B cell (primary cell): ENCODE results near the gene BACE1-AS. TPM values are rescaled to one million over a fixed set of nuclear protein-coding genes. Genes with fewer than 3 reads are reported as not detected.

Source experiments
- ATAC-seq: fragments of 200-7000 bp; cut with Tn5 transposase; one replicate; pipeline ENCODE4 v1.10.0; 2021; ENCODE audit warnings: low read depth, mild to moderate bottlenecking, moderate number of reproducible peaks, moderate library complexity
- CTCF ChIA-PET: fragments of 350-600 bp; sonication (Branson Sonifier 250); formaldehyde crosslinking; loops from one replicate; lab custom pipeline; 2021; ENCODE audit warnings: antibody characterized with exemption, inconsistent platforms; lab: Charles Lee
- POLR2A ChIA-PET: fragments of 350-600 bp; sonication (Branson Sonifier 250); formaldehyde crosslinking; loops from one replicate; lab custom pipeline; 2021; ENCODE audit warnings: antibody characterized with exemption; lab: Charles Lee
- DNase-seq: peaks from one replicate; pipeline ENCODE4 v3.0.0; 2013
- H2AFZ ChIP-seq: 2 replicates; pipeline ENCODE4 v1.6.1; 2012; ENCODE audit warnings: mild to moderate bottlenecking, low read depth, low read length; ENCODE audit not compliant: insufficient read depth, poor library complexity, severe bottlenecking
- H3K27ac ChIP-seq, 2 donors: 1 replicate in 1 of 2; 2 replicates in 1 of 2; pipeline ENCODE4 v1.5.1; 2012 to 2013; ENCODE audit warnings: low read length in 2 of 2, mild to moderate bottlenecking in 2 of 2, moderate library complexity in 1 of 2
- H3K27me3 ChIP-seq, 4 experiments: fragments of 200-600 bp in 1 of 4; sonication (generic) in 1 of 4; replicated peaks in 1 of 4; 1 replicate in 2 of 4; 2 replicates in 2 of 4; pipeline versions ENCODE4 v1.6.1 to v1.7.0; 2013 to 2016; ENCODE audit warnings: low read length in 3 of 4, mild to moderate bottlenecking in 2 of 4, mixed read lengths in 1 of 4, moderate library complexity in 1 of 4; ENCODE audit not compliant: insufficient read depth in 4 of 4, control insufficient read depth in 3 of 4; ENCODE audit errors: control extremely low read depth in 1 of 4
- H3K36me3 ChIP-seq, 2 experiments: replicated peaks in 1 of 2; 1 replicate in 1 of 2; 2 replicates in 1 of 2; pipeline versions ENCODE4 v1.6.1 to v1.7.1; 2013; ENCODE audit warnings: low read length in 1 of 2; ENCODE audit not compliant: insufficient read depth in 2 of 2, control insufficient read depth in 1 of 2; ENCODE audit errors: control extremely low read depth in 1 of 2, extremely low read depth in 1 of 2
- H3K4me1 ChIP-seq, 2 donors: fragments of 200-600 bp in 1 of 2; sonication (generic) in 1 of 2; 1 replicate in 1 of 2; 2 replicates in 1 of 2; pipeline versions ENCODE4 v1.5.1 to v1.6.1; 2013 to 2017; ENCODE audit warnings: low read length in 2 of 2; ENCODE audit not compliant: control insufficient read depth in 2 of 2, insufficient read depth in 2 of 2
- H3K4me2 ChIP-seq: replicated peaks from 2 replicates; pipeline ENCODE3; 2012; ENCODE audit warnings: mild to moderate bottlenecking, low read depth, low read length; ENCODE audit not compliant: poor library complexity, severe bottlenecking
- H3K4me3 ChIP-seq, 5 experiments: fragments of 200-600 bp in 1 of 5; sonication (generic) in 1 of 5; 1 replicate in 3 of 5; 2 replicates in 2 of 5; pipeline versions ENCODE4 v1.5.1 to v1.7.0; 2011 to 2016; ENCODE audit warnings: low read length in 4 of 5, mild to moderate bottlenecking in 4 of 5, low read depth in 2 of 5, control low read depth in 1 of 5, moderate library complexity in 1 of 5; ENCODE audit not compliant: insufficient read depth in 1 of 5; ENCODE audit errors: control extremely low read depth in 1 of 5, extremely low read depth in 1 of 5
- H3K79me2 ChIP-seq: fragments of 200-600 bp; sonication (generic); one replicate; pipeline ENCODE4 v1.6.0; 2016; ENCODE audit warnings: low read length; ENCODE audit not compliant: control insufficient read depth, insufficient read depth
- H3K9ac ChIP-seq: fragments of 200-600 bp; sonication (generic); 2 replicates; pipeline ENCODE4 v1.6.1; 2017; ENCODE audit warnings: mild to moderate bottlenecking, low read length, moderate library complexity
- H3K9me3 ChIP-seq, 3 donors: one replicate each; pipeline versions ENCODE4 v1.6.1 to v1.7.1; 2013; ENCODE audit warnings: low read length in 2 of 3; ENCODE audit not compliant: control insufficient read depth in 2 of 3, insufficient read depth in 1 of 3; ENCODE audit errors: control extremely low read depth in 1 of 3
- H4K20me1 ChIP-seq: 2 replicates; pipeline ENCODE4 v1.6.0; 2012; ENCODE audit warnings: mild to moderate bottlenecking, low read length; ENCODE audit not compliant: insufficient read depth, control insufficient read depth, poor library complexity, severe bottlenecking
- H3K27ac Mint-ChIP-seq: one replicate; pipeline ENCODE4 v1.8.0; 2021; ENCODE audit warnings: mixed read lengths
- H3K27me3 Mint-ChIP-seq: one replicate; pipeline ENCODE4 v1.8.0; 2021; ENCODE audit warnings: mixed read lengths
- H3K4me1 Mint-ChIP-seq: one replicate; pipeline ENCODE4 v1.8.0; 2021; ENCODE audit warnings: mixed read lengths
- H3K4me3 Mint-ChIP-seq: one replicate; pipeline ENCODE4 v1.8.0; 2021; ENCODE audit warnings: mixed read lengths
- H3K9me3 Mint-ChIP-seq: one replicate; pipeline ENCODE4 v1.8.0; 2022; ENCODE audit warnings: mixed read lengths; ENCODE audit not compliant: insufficient read depth
- CTCF ChIP-seq: fragments of 200-600 bp; IDR thresholded peaks from one replicate; pipeline ENCODE4 v1.8.0; 2022; ENCODE audit warnings: antibody characterized with exemption, mild to moderate bottlenecking
- EZH2 ChIP-seq: IDR thresholded peaks from 2 replicates; pipeline ENCODE4 v1.6.1; 2012; ENCODE audit warnings: borderline replicate concordance, low read depth, mild to moderate bottlenecking, moderate library complexity, low read length; ENCODE audit not compliant: insufficient read depth, poor library complexity, severe bottlenecking
- WGBS: methylation state at CpG from one replicate; pipeline ENCODE4 v1.1.5; 2013; ENCODE audit warnings: missing lambda C conversion rate; ENCODE audit not compliant: insufficient coverage; 5-methylcytosine and 5-hydroxymethylcytosine counted together
- intact Hi-C: fragments of 100-400 bp; cut with micrococcal nuclease; formaldehyde crosslinking; loops from one replicate; pipeline ENCODE4 v1.10.0; 2022
- polyA plus RNA-seq: library from polyadenylated mRNA; depleted of rRNA; stranded (reverse); fragments of >200 nt; gene quantifications from 2 replicates; pipeline ENCODE4 v1.2.3, GENCODE V29; 2012
- total RNA-seq, 2 donors: library from RNA; stranded (reverse); fragments of 120-200 nt in 1 of 2; gene quantifications; 1 replicate in 1 of 2; 2 replicates in 1 of 2; pipeline versions ENCODE4 v1.2.3 to v1.2.4, GENCODE V29; 2013 to 2022

BACE1-AS gene
- total and polyA plus RNA-seq, 2 donors (not counting 1 experiment from before 2014, with no cell fraction given) = 3.5 to 11.2 TPM

- H3K27ac Mint-ChIP-seq = no peak overlapping the region
- H3K27me3 Mint-ChIP-seq = no peaks in the 10 kb centered on the region
- intact Hi-C loops = no loop called here
- Histone ChIP-seq H3K27ac (no peak overlapping the region), H3K4me1 (no peaks in the 10 kb centered on the region), H3K9me3 (no peaks in the 10 kb centered on the region), H3K4me2 (no peak overlapping the region), H3K4me3 (no peak overlapping the region), H3K36me3 (peaks cover 0 to 39% of the 10 kb centered on the region in 2 experiments), H4K20me1 (no peaks in the 10 kb centered on the region), H3K27me3 (no peaks in the 10 kb centered on the region), H3K79me2 (no peaks in the 10 kb centered on the region), H2AFZ (no peak overlapping the region), H3K9ac (no peak overlapping the region)
- no peak overlapping the region for H3K4me3 Mint-ChIP-seq
- no peak for TF ChIP-seq CTCF
- TF ChIP-seq EZH2 = no peak
- H3K4me1 Mint-ChIP-seq = no peaks in the 10 kb centered on the region
- ChIA-PET CTCF (no interaction called here), POLR2A (no interaction called here)
- WGBS = 100% methylated on average over 1 of the region's 3 CpGs
- DNase-seq (no peak), ATAC-seq (no peak)
- no peaks in the 10 kb centered on the region for H3K9me3 Mint-ChIP-seq
These were observed 3.5 kb upstream of the BACE1-AS start for GRCh38 chr11:117287668-117288067.

GRCh38 chr11:117289795-117290194 is 1.4 kb upstream of the BACE1-AS start:
- POLR2A ChIA-PET = no interaction called here
- no peak overlapping the region for H3K27ac ChIP-seq
- H3K4me1 ChIP-seq = no peaks in the 10 kb centered on the region
- H2AFZ ChIP-seq = no peak overlapping the region
- CTCF ChIA-PET = no interaction called here
- intact Hi-C loops = no loop called here
- Mint-ChIP-seq H3K27me3 (no peaks in the 10 kb centered on the region), H3K27ac (no peak overlapping the region), H3K4me1 (no peaks in the 10 kb centered on the region), H3K9me3 (no peaks in the 10 kb centered on the region), H3K4me3 (no peak overlapping the region)
- H3K36me3 ChIP-seq = peaks cover 0 to 25% of the 10 kb centered on the region in 2 experiments
- ATAC-seq (no peak), DNase-seq (no peak)
- no CpG with 5 or more reads among the region's 1 CpG for WGBS
- H3K4me2 ChIP-seq = no peak overlapping the region
- H3K4me3 ChIP-seq = no peak overlapping the region
- H3K27me3 ChIP-seq = no peaks in the 10 kb centered on the region
- H4K20me1 ChIP-seq = no peaks in the 10 kb centered on the region
- no peaks in the 10 kb centered on the region for H3K79me2 ChIP-seq
- TF ChIP-seq EZH2 = no peak
- TF ChIP-seq CTCF = no peak
- H3K9ac ChIP-seq = no peak overlapping the region
- no peaks in the 10 kb centered on the region for H3K9me3 ChIP-seq
